AG10803 (cell line): ENCODE data around the gene MAP3K2.

Experiments used
- DNase-seq: peaks from one replicate; pipeline ENCODE4 v3.0.0; 2010; ENCODE audit warnings: low read depth
- H3K4me3 ChIP-seq: 2 replicates; pipeline ENCODE4 v1.5.1; 2011; ENCODE audit warnings: mild to moderate bottlenecking, low read length, control low read depth
- TF ChIP-seq, protein P1 (sequence below): conservative IDR thresholded peaks from 2 replicates; pipeline ENCODE4 v1.5.1; 2011; ENCODE audit warnings: mild to moderate bottlenecking, low read length, control low read depth, inconsistent platforms

MAP3K2 gene

DNA sequence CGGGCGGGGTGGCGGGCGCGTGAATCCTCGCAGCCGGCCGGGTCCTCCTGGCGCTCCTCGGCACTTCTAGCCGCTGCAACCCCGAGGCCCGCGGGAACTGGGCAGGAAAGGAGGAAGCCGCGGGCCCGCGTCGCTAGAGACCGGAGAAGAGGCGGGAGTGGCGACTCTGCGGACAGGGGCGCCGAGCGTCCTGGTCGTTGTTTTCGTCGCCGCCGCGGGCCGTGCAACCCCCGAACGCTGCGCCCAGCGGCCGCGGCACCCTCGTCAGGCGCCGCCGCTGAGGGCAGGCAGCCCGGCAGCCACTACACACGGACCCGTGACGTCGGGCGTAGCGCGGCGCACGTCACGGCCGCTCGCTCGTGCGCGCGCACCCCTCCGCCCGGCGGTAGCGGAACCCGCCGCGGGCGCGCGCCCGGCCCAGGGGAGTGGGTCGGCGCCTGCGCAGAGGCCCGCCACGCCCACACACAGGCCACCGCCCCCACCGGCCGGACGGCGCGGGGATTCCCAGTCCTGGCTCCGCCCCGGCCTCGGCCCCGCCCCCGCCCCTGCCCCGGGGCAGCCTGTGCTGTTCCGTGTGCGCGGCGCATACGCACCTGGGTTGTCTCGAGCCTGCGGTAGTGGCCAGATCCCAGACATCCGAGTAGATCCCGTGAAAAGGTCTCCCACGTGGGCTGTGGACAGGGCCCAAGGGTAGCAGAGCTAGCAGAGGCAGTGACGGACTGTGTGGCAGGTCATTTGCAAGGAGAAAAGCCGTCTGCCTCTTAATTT, at the start of gene MAP3K2:
Gene MAP3K2 (minus strand): TSS at position 321 of the 768 bp plus-strand sequence. CDS start 44,846 bp downstream, outside the sequence.
- peak; percentile 89 for DNase-seq
- peak within 1 kb of the TSS; percentile 88 for H3K4me3 ChIP-seq
- TF ChIP-seq, protein P1, sequence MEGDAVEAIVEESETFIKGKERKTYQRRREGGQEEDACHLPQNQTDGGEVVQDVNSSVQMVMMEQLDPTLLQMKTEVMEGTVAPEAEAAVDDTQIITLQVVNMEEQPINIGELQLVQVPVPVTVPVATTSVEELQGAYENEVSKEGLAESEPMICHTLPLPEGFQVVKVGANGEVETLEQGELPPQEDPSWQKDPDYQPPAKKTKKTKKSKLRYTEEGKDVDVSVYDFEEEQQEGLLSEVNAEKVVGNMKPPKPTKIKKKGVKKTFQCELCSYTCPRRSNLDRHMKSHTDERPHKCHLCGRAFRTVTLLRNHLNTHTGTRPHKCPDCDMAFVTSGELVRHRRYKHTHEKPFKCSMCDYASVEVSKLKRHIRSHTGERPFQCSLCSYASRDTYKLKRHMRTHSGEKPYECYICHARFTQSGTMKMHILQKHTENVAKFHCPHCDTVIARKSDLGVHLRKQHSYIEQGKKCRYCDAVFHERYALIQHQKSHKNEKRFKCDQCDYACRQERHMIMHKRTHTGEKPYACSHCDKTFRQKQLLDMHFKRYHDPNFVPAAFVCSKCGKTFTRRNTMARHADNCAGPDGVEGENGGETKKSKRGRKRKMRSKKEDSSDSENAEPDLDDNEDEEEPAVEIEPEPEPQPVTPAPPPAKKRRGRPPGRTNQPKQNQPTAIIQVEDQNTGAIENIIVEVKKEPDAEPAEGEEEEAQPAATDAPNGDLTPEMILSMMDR, result no peak

- no peak overlapping the region for H3K4me3 ChIP-seq
- TF ChIP-seq, protein P1, result no peak
- DNase-seq, result no peak
These were observed 49.3 kb upstream of the MAP3K2 start for GRCh38 chr2:127437056-127437455.

DNA sequence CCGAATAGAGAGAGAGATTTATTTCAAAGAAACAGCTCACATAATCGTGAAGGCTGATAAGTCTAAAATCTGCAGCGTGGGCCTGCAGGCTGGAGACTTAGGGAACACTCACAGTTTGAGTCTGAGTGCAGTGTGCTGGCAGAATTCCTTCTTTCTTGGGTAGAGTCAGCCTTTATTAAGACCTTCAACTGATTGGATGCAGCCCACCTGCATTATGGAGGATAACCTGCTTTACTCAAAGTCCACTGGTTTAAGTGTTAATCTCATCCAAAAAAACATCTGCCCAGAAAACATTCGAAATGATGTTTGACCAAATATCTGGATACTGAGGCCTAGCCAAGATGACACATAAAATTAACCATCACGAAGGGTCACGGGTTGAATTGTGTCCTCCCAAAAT, 46.7 kb upstream of the MAP3K2 start:
- TF ChIP-seq, protein P1, result no peak
- H3K4me3 ChIP-seq, result no peak overlapping the region
- DNase-seq, result no peak

DNA sequence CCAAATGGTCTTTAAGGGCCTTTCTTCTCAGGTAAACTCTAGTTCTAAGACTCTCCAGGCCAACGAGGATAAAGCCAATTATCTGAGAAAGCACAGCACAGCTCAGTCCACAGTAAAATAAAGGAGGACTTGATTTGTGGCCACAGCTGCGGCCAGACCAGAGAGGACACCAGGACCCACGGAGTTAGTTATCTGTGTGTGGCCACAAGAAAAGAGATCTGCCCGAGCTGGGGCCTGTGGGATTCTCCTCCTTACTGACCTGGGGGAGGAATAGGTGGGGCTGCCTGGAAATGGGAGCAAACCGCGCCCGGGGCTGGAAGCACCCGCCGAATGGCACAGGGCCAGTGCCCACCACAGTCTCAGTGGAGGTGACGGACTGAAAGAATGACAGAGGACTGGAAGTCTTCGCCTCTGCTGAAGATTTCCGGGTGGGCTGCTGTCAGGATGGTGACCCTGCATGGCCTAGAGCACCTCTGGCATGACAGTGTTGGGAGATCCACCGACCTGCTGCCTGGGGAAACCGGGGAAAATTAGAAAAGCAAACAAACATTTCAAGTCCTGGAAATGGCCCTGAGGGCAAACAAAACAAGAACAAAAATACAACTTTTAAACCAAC, 43.7 kb upstream of the MAP3K2 start:
- no peak overlapping the region for H3K4me3 ChIP-seq
- no peak for DNase-seq
- TF ChIP-seq, protein P1, result no peak

- no peak overlapping the region for H3K4me3 ChIP-seq
- TF ChIP-seq, protein P1, result no peak
- no peak for DNase-seq
These were observed 42.2 kb upstream of the MAP3K2 start for GRCh38 chr2:127429844-127430425.

DNA sequence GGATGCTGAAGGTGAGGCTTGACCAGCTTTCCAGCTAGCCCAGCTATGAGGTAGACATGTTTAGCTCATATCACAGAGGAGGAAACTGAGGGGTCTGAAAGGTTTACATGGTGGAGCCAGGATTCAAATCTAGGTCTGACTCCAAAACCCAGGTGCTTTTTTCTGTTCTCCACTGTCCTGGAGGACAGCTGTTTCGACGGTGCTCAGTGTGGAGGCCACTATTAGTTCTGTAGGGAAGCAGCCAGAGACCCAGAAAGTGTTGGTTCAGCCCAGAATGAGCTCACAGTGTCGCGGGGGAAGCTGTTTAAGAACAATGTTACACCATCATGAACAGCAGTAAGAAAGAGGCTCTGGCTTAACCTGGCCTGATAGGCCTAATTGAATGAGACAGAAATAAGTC, 41.5 kb upstream of the MAP3K2 start:
- no peak overlapping the region for H3K4me3 ChIP-seq
- no peak for DNase-seq
- TF ChIP-seq, protein P1, result no peak

DNA sequence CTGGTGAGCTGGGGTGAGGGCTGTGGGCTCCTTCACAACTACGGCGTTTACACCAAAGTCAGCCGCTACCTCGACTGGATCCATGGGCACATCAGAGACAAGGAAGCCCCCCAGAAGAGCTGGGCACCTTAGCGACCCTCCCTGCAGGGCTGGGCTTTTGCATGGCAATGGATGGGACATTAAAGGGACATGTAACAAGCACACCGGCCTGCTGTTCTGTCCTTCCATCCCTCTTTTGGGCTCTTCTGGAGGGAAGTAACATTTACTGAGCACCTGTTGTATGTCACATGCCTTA, 41.0 kb upstream of the MAP3K2 start:
- TF ChIP-seq, protein P1, result no peak
- no peak overlapping the region for H3K4me3 ChIP-seq
- no peak for DNase-seq
